ENCODE data around the gene LRP3. TPM values are rescaled to one million over a fixed set of nuclear protein-coding genes. Genes with fewer than 3 reads are reported as not detected.

Gene LRP3
- total and polyA plus RNA-seq, 11 donors = 8.2 to 31.7 (median 18.0) TPM

- Histone ChIP-seq H3K4me3 (no peak overlapping the region), H3K27ac (no peak overlapping the region), H3K9me3 (peaks cover 0 to 15% (median 0%) of the 10 kb centered on the region in 12 donors), H3K36me3 (no peaks in the 10 kb centered on the region), H3K27me3 (peaks cover 0 to 34% (median 8%) of the 10 kb centered on the region in 9 donors), H3K4me1 (peaks cover 0 to 16% (median 0%) of the 10 kb centered on the region in 12 donors)
- intact Hi-C loops (cut with DNase I) = no loop called here
- no peak for TF ChIP-seq CTCF (IDR thresholded peaks at IDR 0.05)
- TF ChIP-seq POLR2A (IDR thresholded peaks at IDR 0.05) = no peak
- ATAC-seq (no peak), DNase-seq (no peak)
- 59 to 74% (median 66%) methylated on average over 6 to 7 of the region's 7 CpGs for WGBS, 4 donors
These were observed 62.1 kb downstream of the LRP3 start for GRCh38 chr19:33256261-33256660.

- no peak overlapping the region for H3K27ac ChIP-seq
These were observed 63.7 kb downstream of the LRP3 start for GRCh38 chr19:33257828-33258227.

More at GRCh38 chr19:33257828-33258227, 63.7 kb downstream of the LRP3 start:
- intact Hi-C loops (cut with DNase I) = no loop called here
- TF ChIP-seq POLR2A (IDR thresholded peaks at IDR 0.05) (no peak), CTCF (IDR thresholded peaks at IDR 0.05) (no peak)
- no peaks in the 10 kb centered on the region for H3K36me3 ChIP-seq
- 94 to 97% (median 95%) methylated on average over 2 of the region's 2 CpGs for WGBS, 4 donors
- no peak overlapping the region for H3K4me3 ChIP-seq
- no peak for DNase-seq
- H3K4me1 ChIP-seq = peaks cover 0 to 24% (median 0%) of the 10 kb centered on the region in 12 donors
- H3K27me3 ChIP-seq = peaks cover 0 to 19% (median 3%) of the 10 kb centered on the region in 9 donors
- peaks cover 0 to 15% (median 0%) of the 10 kb centered on the region in 12 donors for H3K9me3 ChIP-seq
- ATAC-seq = no peak

Other genes with a start within 250 kb of the LRP3 start
- gene CEP89, start 222.4 kb upstream of the LRP3 start, total RNA-seq = 10 to 100 TPM in 6 of 9 donors, 1 to 10 TPM in 3; 8.4 to 16.0 (median 12.0) TPM
- gene CEP89, start 222.4 kb upstream of the LRP3 start, polyA plus RNA-seq = 10 to 100 TPM in 1 of 2 donors, 1 to 10 TPM in 1; 5.4 to 12.0 TPM
- 1 to 10 TPM in 2 of 9 donors, under 1 TPM in 4, not detected in 3; 0.25 to 2.6 (median 0.67) TPM for gene FAAP24, start 222.1 kb upstream of the LRP3 start, total RNA-seq
- gene FAAP24, start 222.1 kb upstream of the LRP3 start, polyA plus RNA-seq = 1 to 10 TPM in 1 of 2 donors, under 1 TPM in 1; 0.38 to 1.1 TPM
- 1 to 10 TPM in 7 of 9 donors, under 1 TPM in 2; 0.35 to 3.7 (median 1.9) TPM for gene RHPN2, start 129.4 kb upstream of the LRP3 start, total RNA-seq
- 1 to 10 TPM in 1 of 2 donors, under 1 TPM in 1; 0.72 to 1.1 TPM for gene RHPN2, start 129.4 kb upstream of the LRP3 start, polyA plus RNA-seq
- 1 to 10 TPM; 3.4 to 6.7 (median 6.4) TPM for gene GPATCH1, start 113.1 kb upstream of the LRP3 start, total RNA-seq
- gene GPATCH1, start 113.1 kb upstream of the LRP3 start, polyA plus RNA-seq = 1 to 10 TPM; 3.3 to 3.5 TPM
- under 1 TPM in 1 of 9 donors, not detected in 8; 0.16 TPM for gene WDR88, start 62.2 kb upstream of the LRP3 start, total RNA-seq
- gene WDR88, start 62.2 kb upstream of the LRP3 start, polyA plus RNA-seq = not detected
- gene SLC7A10, start 31.5 kb downstream of the LRP3 start, total RNA-seq = 1 to 10 TPM in 1 of 9 donors, under 1 TPM in 3, not detected in 5; 0.23 to 2.3 (median 0.41) TPM
- gene SLC7A10, start 31.5 kb downstream of the LRP3 start, polyA plus RNA-seq = under 1 TPM; 0.11 to 0.35 TPM
- 10 to 100 TPM in 2 of 9 donors, 1 to 10 TPM in 6, under 1 TPM in 1; 0.69 to 40.1 (median 2.5) TPM for gene CEBPA, start 108.2 kb downstream of the LRP3 start, total RNA-seq
- 1 to 10 TPM; 1.3 to 3.3 TPM for gene CEBPA, start 108.2 kb downstream of the LRP3 start, polyA plus RNA-seq
- gene CEBPG, start 179.4 kb downstream of the LRP3 start, total RNA-seq = 10 to 100 TPM; 11.8 to 18.3 (median 14.7) TPM
- gene CEBPG, start 179.4 kb downstream of the LRP3 start, polyA plus RNA-seq = 10 to 100 TPM; 12.4 to 30.7 TPM

Data from heart left ventricle (tissue), 16 donors.